Cardiac fibroblast (primary cell): ENCODE results near the gene HLA-F.

Experiments used
- DNase-seq, 2 donors: peaks; one replicate each; pipeline versions ENCODE4 v3.0.0 to v3.0.0-alpha.2; 2010; ENCODE audit warnings: low read depth in 2 of 2
- H3K4me3 ChIP-seq, 2 donors: replicated peaks in 1 of 2; 1 replicate in 1 of 2; 2 replicates in 1 of 2; pipeline ENCODE4 v1.5.1; 2011; ENCODE audit warnings: low read depth in 2 of 2, low read length in 2 of 2, mild to moderate bottlenecking in 2 of 2, moderate library complexity in 1 of 2
- CTCF ChIP-seq: IDR thresholded peaks from one replicate; pipeline ENCODE4 v1.5.1; 2011; ENCODE audit warnings: low read depth, mild to moderate bottlenecking, low read length, inconsistent platforms

The HLA-F gene

GRCh38 chr6:29743568-29743967, 20.3 kb downstream of the HLA-F start:
- no peak for TF ChIP-seq CTCF
- no peak overlapping the region for H3K4me3 ChIP-seq
- DNase-seq, result no peak

- no peak for TF ChIP-seq CTCF
- H3K4me3 ChIP-seq, result no peak overlapping the region
- DNase-seq, result no peak
Measured at GRCh38 chr6:29744131-29744530, 20.9 kb downstream of the HLA-F start.

- TF ChIP-seq CTCF, result no peak
- DNase-seq, result no peak
- no peak overlapping the region for H3K4me3 ChIP-seq
Measured at GRCh38 chr6:29744621-29745020, 21.4 kb downstream of the HLA-F start.

- no peak for DNase-seq
- H3K4me3 ChIP-seq, result no peak overlapping the region
- no peak for TF ChIP-seq CTCF
Measured at GRCh38 chr6:29745386-29745785, 22.2 kb downstream of the HLA-F start.

GRCh38 chr6:29745855-29746449, 22.7 kb downstream of the HLA-F start:
- DNase-seq, result no peak
- TF ChIP-seq CTCF, result no peak
- no peak overlapping the region for H3K4me3 ChIP-seq

- H3K4me3 ChIP-seq, result no peak overlapping the region
- TF ChIP-seq CTCF, result no peak
- no peak for DNase-seq
Measured at GRCh38 chr6:29746846-29747687, 23.8 kb downstream of the HLA-F start.
